ENCODE measurements around the gene ELP2. TPM values are rescaled to one million over a fixed set of nuclear protein-coding genes. Genes with fewer than 3 reads are reported as not detected.

ELP2 gene
- polyA plus RNA-seq, 1 of the 3 experiments (the other 2 are of a cell fraction) = 38.3 TPM

GRCh38 chr18:36157441-36157840 lies 27.7 kb downstream of the ELP2 start (continued):
- no peak for TF ChIP-seq RFX5 (IDR thresholded peaks at IDR 0.05; ENCODE audit: low read length)

DNA sequence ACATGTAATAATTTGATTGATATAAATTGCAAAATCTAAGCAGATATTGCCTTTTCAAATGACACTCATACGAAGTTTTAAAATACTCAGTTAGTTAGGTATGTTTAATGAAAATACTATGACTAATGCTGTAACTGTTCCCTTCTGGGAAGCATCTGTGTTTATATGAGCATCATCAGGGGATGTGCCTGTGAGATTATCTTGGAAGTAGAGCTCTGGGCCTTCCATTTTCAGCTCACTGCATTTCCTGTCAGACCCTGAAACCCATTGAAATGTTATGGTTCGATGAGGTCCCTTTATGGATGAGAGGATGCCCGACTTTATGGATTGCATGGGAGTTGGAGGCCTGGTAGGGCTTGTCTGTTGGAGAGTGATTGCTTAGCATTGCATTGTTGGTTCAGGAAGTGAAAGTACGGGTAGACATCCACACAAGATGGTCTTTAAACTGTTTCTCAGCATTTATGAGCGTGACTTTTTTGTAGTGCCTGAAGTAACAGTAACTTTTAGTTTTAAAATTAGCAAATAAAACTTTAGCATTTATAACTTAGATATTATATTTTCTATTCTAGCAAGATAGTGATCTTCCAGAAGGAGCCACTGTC lies 28.7 kb downstream of the ELP2 start:
- POLR2A ChIA-PET = no interaction called here
- Histone ChIP-seq H3F3A (replicated peaks; ENCODE audit: insufficient read depth) (peaks cover 36% of the 10 kb centered on the region), H4K20me1 (ENCODE audit: insufficient read depth) (no peaks in the 10 kb centered on the region), H3K27me3 (ENCODE audit: insufficient read depth) (no peaks in the 10 kb centered on the region), H3K9ac (peak overlapping the region; percentile 25; the same call in 1 of the 2 replicates), H3K27ac (ENCODE audit: low read depth in 2 of 2, low read length in 1 of 2) (peak overlapping the region in 1 of 2 experiments; percentile 82; a peak in 3 of 4 replicates), H3K4me1 (ENCODE audit: control insufficient read depth in 1 of 2, insufficient read depth in 2 of 2, low read depth in 1 of 2, low read length in 1 of 2) (peaks cover 3 to 18% of the 10 kb centered on the region in 2 experiments; a peak in 3 of 4 replicates), H3K9me3 (no peaks in the 10 kb centered on the region), H3K79me2 (ENCODE audit: insufficient read depth) (peaks cover 21% of the 10 kb centered on the region), H3K9me2 (no peaks in the 10 kb centered on the region), H2AFZ (ENCODE audit: low read depth) (no peak overlapping the region), H3K4me2 (peak overlapping the region; percentile 36), H3K4me3 (ENCODE audit: low read depth in 2 of 2, low read length in 1 of 2) (no peak overlapping the region), H3K36me3 (replicated peaks in 1 of 2; ENCODE audit: control insufficient read depth in 1 of 2, insufficient read depth in 2 of 2, low read length in 1 of 2) (peaks cover 80 to 82% of the 10 kb centered on the region in 2 experiments)
- WGBS (ENCODE audit: low lambda C conversion rate) = 68% methylated on average over 5 of the region's 5 CpGs
- CTCF ChIA-PET = no interaction called here
- DNase-seq = no peak
- TF ChIP-seq FOSL2 (IDR thresholded peaks at IDR 0.05; ENCODE audit: borderline replicate concordance, low read depth) (peak; percentile 40; the same call in 1 of the 2 replicates), USF1 (IDR thresholded peaks at IDR 0.05; ENCODE audit: borderline replicate concordance, low read depth) (no peak), TCF12 (IDR thresholded peaks at IDR 0.05) (peak; percentile 54; the same call in 1 of the 2 replicates)

- TF ChIP-seq, protein P1, sequence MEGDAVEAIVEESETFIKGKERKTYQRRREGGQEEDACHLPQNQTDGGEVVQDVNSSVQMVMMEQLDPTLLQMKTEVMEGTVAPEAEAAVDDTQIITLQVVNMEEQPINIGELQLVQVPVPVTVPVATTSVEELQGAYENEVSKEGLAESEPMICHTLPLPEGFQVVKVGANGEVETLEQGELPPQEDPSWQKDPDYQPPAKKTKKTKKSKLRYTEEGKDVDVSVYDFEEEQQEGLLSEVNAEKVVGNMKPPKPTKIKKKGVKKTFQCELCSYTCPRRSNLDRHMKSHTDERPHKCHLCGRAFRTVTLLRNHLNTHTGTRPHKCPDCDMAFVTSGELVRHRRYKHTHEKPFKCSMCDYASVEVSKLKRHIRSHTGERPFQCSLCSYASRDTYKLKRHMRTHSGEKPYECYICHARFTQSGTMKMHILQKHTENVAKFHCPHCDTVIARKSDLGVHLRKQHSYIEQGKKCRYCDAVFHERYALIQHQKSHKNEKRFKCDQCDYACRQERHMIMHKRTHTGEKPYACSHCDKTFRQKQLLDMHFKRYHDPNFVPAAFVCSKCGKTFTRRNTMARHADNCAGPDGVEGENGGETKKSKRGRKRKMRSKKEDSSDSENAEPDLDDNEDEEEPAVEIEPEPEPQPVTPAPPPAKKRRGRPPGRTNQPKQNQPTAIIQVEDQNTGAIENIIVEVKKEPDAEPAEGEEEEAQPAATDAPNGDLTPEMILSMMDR (IDR thresholded peaks at IDR 0.05) = no peak
- no peak for TF ChIP-seq ELF1 (IDR thresholded peaks at IDR 0.05)
- no peak for TF ChIP-seq EZH2phosphoT487 (IDR thresholded peaks at IDR 0.05; ENCODE audit: borderline replicate concordance, low read depth)
- no peak for TF ChIP-seq JUND (IDR thresholded peaks at IDR 0.05)
- TF ChIP-seq, protein P2, sequence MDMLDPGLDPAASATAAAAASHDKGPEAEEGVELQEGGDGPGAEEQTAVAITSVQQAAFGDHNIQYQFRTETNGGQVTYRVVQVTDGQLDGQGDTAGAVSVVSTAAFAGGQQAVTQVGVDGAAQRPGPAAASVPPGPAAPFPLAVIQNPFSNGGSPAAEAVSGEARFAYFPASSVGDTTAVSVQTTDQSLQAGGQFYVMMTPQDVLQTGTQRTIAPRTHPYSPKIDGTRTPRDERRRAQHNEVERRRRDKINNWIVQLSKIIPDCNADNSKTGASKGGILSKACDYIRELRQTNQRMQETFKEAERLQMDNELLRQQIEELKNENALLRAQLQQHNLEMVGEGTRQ (IDR thresholded peaks at IDR 0.05; ENCODE audit: borderline replicate concordance, low read depth, low read length) = no peak
- no peak for TF ChIP-seq RAD21 (IDR thresholded peaks at IDR 0.05; ENCODE audit: low read length)
- no peak for TF ChIP-seq RCOR1 (IDR thresholded peaks at IDR 0.05; ENCODE audit: low read length)
- TF ChIP-seq YY1 (IDR thresholded peaks at IDR 0.05; ENCODE audit: low read depth) = no peak
- TF ChIP-seq MEF2A (IDR thresholded peaks at IDR 0.05; ENCODE audit: borderline replicate concordance, low read depth) = no peak
- H3K27me3 ChIP-seq (ENCODE audit: insufficient read depth) = no peaks in the 10 kb centered on the region
- H3K27ac ChIP-seq (ENCODE audit: low read depth in 2 of 2, low read length in 1 of 2) = no peak overlapping the region
- peaks cover 3 to 18% of the 10 kb centered on the region in 2 experiments; a peak in 3 of 4 replicates for H3K4me1 ChIP-seq (ENCODE audit: control insufficient read depth in 1 of 2, insufficient read depth in 2 of 2, low read depth in 1 of 2, low read length in 1 of 2)
- no peaks in the 10 kb centered on the region for H4K20me1 ChIP-seq (ENCODE audit: insufficient read depth)
- no peak overlapping the region for H3K4me2 ChIP-seq
- ChIA-PET POLR2A (no interaction called here), CTCF (no interaction called here)
- H3K79me2 ChIP-seq (ENCODE audit: insufficient read depth) = peaks cover 27% of the 10 kb centered on the region
- DNase-seq = no peak
- no peak overlapping the region for H2AFZ ChIP-seq (ENCODE audit: low read depth)
- H3K9me3 ChIP-seq = no peaks in the 10 kb centered on the region
- H3F3A ChIP-seq (replicated peaks; ENCODE audit: insufficient read depth) = peaks cover 30% of the 10 kb centered on the region
- 97% methylated on average over 4 of the region's 4 CpGs for WGBS (ENCODE audit: low lambda C conversion rate)
- H3K9ac ChIP-seq = no peak overlapping the region
- peaks cover 81 to 83% of the 10 kb centered on the region in 2 experiments for H3K36me3 ChIP-seq (replicated peaks in 1 of 2; ENCODE audit: control insufficient read depth in 1 of 2, insufficient read depth in 2 of 2, low read length in 1 of 2)
- no peak overlapping the region for H3K4me3 ChIP-seq (ENCODE audit: low read depth in 2 of 2, low read length in 1 of 2)
- H3K9me2 ChIP-seq = no peaks in the 10 kb centered on the region
Observed at GRCh38 chr18:36160959-36161371, 31.3 kb downstream of the ELP2 start.
